Measurements from ENCODE around the gene PPP1R3G. TPM values are rescaled to one million over a fixed set of nuclear protein-coding genes. Genes with fewer than 3 reads are reported as not detected.

Gene PPP1R3G
- total RNA-seq (1 to 10 TPM in 4 of 7 donors, under 1 TPM in 3; 0.67 to 2.9 (median 1.1) TPM), polyA plus RNA-seq (under 1 TPM; 0.88 to 0.90 TPM)
- long read RNA-seq, donor 1, full-length matches to known transcripts: 1 of 1 reads
- long read RNA-seq, donor 1, partial matches to known transcripts: 0 of 1 reads
- long read RNA-seq, donor 1, other reads (novel, unspliced or antisense): 0 of 1 reads
- long read RNA-seq, donor 2: 0 reads
- long read RNA-seq, donor 3, full-length matches to known transcripts: 5 of 5 reads
- long read RNA-seq, donor 3, partial matches to known transcripts: 0 of 5 reads
- long read RNA-seq, donor 3, other reads (novel, unspliced or antisense): 0 of 5 reads

- 0 to 1% (median 0%) methylated on average over 54 to 83 of the region's 83 CpGs for WGBS, 3 donors
- Histone ChIP-seq H3K27me3 (no peaks in the 10 kb centered on the region), H3K9me3 (no peaks in the 10 kb centered on the region), H3K4me1 (ENCODE audit: insufficient read depth) (peaks cover 3% of the 10 kb centered on the region), H3K36me3 (no peaks in the 10 kb centered on the region), H3K4me3 (peak within 1 kb of the TSS; percentile 52), H3K27ac (peak within 1 kb of the TSS; percentile 53 to 84)
- TF ChIP-seq CTCF (IDR thresholded peaks at IDR 0.05) (no peak), EP300 (IDR thresholded peaks at IDR 0.05) (no peak), POLR2A (IDR thresholded peaks at IDR 0.05) (no peak)
- intact Hi-C loops (cut with DNase I): no loop called here
- peak; percentile 46 to 75 (median 69) for DNase-seq
Observed at GRCh38 chr6:5084781-5085647, at the start of gene PPP1R3G. PPP1R3G (plus strand) TSS chr6:5085341; CDS start chr6:5085486, 145 bp downstream.

- intact Hi-C loops (cut with DNase I): no loop called here
- H3K4me1 ChIP-seq (ENCODE audit: insufficient read depth): no peaks in the 10 kb centered on the region
- H3K36me3 ChIP-seq: no peaks in the 10 kb centered on the region
- H3K4me3 ChIP-seq: no peak overlapping the region
- DNase-seq: no peak
- H3K27ac ChIP-seq: no peak overlapping the region
- WGBS, 3 donors: 82 to 85% (median 82%) methylated on average over 8 of the region's 8 CpGs
- H3K27me3 ChIP-seq: no peaks in the 10 kb centered on the region
- H3K9me3 ChIP-seq: no peaks in the 10 kb centered on the region
- TF ChIP-seq POLR2A (IDR thresholded peaks at IDR 0.05) (no peak), CTCF (IDR thresholded peaks at IDR 0.05) (no peak)
Observed at GRCh38 chr6:5036269-5036668, 48.9 kb upstream of the PPP1R3G start.

GRCh38 chr6:5041955-5042354 is 43.2 kb upstream of the PPP1R3G start:
- H3K4me3 ChIP-seq: no peak overlapping the region
- peaks cover 0 to 2% of the 10 kb centered on the region in 2 donors for H3K9me3 ChIP-seq
- H3K36me3 ChIP-seq: no peaks in the 10 kb centered on the region
- intact Hi-C loops (cut with DNase I): no loop called here
- no peaks in the 10 kb centered on the region for H3K4me1 ChIP-seq (ENCODE audit: insufficient read depth)
- TF ChIP-seq POLR2A (IDR thresholded peaks at IDR 0.05): no peak
- no peak for TF ChIP-seq CTCF (IDR thresholded peaks at IDR 0.05)
- no peak for TF ChIP-seq EP300 (IDR thresholded peaks at IDR 0.05)
- no peaks in the 10 kb centered on the region for H3K27me3 ChIP-seq
- DNase-seq: no peak
- 37 to 57% (median 39%) methylated on average over 2 of the region's 2 CpGs for WGBS, 3 donors
- no peak overlapping the region for H3K27ac ChIP-seq

- Histone ChIP-seq H3K4me3 (no peak overlapping the region), H3K36me3 (no peaks in the 10 kb centered on the region), H3K9me3 (peaks cover 0 to 2% of the 10 kb centered on the region in 2 donors), H3K27ac (no peak overlapping the region), H3K27me3 (no peaks in the 10 kb centered on the region), H3K4me1 (ENCODE audit: insufficient read depth) (no peaks in the 10 kb centered on the region)
- TF ChIP-seq POLR2A (IDR thresholded peaks at IDR 0.05) (no peak), CTCF (IDR thresholded peaks at IDR 0.05) (no peak), EP300 (IDR thresholded peaks at IDR 0.05) (no peak)
- 83 to 91% (median 90%) methylated on average over 3 of the region's 3 CpGs for WGBS, 3 donors
- no peak for DNase-seq
- intact Hi-C loops (cut with DNase I): no loop called here
Observed at GRCh38 chr6:5042436-5042835, 42.7 kb upstream of the PPP1R3G start.

All from ovary (tissue), 10 donors.